NCI-H1417 (cell line): Measurements from ENCODE around the gene PEX3.
"Not testable (repeated sequence)": the region's sequence is repeated elsewhere in the genome, so short reads cannot be mapped to it uniquely, and the experiment has no call there.

ENCODE experiments used
- DNase-seq, 3 experiments: peaks; one replicate each; lab custom pipeline; 2025; lab: John Stamatoyannopoulos, UW

PEX3 gene

DNA sequence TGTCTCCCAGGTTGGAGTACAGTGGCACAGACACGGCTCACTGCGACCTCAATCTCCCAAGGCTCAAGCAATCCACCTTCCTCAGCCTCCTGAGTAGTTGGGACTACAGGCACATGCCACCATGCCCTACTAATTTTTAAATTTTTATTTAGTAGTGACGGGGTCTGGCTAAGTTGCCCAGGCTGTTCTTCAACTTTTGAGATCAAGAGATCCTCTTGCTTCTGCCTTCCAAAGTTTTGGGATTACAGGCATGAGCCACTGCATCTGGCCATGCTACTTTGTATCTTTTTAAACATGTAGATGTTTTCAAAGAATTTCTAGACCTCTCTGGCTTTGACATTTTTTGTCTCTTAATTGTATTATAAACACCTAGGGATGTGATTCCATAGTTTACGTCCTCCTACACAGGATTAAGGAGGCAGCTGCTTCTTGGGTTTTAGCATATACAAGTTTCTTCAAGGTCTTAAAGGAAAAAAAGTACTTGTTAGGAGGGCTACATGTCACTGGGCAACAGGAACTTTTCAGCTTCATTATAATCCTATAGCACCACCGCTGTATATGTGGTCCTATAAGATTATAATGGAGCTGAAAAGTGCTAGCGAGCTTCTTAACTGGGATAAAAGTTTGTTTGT is 1.4 kb upstream of the PEX3 start:
- no peak for DNase-seq

DNA sequence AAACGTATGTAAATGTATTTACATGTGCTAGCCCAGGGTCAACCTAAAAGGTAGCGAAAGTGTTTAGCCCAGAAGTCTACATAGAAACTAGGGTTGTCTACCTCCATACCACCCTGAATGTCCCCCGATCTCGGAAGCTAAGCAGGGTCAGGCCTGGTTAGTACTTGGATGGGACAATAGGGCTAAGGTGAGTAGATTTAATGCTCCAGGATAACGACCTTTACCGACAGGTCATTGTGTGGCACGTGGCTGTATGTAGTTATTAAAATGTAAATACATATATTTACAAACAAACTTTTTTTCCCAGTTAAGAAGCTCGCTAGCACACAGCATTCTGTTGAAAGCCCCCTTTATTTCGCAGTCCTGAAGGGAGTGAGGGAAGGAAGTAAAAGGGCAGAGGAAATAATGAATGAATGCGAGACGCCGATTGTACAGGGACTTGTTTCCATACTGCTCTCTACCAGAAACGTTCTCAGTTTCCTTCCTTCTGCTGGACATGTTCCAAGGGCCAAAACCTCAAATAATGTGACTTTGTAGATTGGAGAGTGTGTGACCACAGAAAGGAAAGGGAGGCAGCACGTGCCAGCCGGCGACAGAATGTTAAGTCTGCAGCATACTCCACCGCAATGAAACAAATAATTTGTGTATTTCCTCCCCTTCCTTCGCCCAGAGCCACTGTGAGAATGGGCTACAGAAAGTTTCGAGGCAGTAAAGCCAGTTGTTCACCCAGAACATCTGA is 722 bp upstream of the PEX3 start:
- DNase-seq, result peak; percentile 37 to 85 (median 63)

DNA sequence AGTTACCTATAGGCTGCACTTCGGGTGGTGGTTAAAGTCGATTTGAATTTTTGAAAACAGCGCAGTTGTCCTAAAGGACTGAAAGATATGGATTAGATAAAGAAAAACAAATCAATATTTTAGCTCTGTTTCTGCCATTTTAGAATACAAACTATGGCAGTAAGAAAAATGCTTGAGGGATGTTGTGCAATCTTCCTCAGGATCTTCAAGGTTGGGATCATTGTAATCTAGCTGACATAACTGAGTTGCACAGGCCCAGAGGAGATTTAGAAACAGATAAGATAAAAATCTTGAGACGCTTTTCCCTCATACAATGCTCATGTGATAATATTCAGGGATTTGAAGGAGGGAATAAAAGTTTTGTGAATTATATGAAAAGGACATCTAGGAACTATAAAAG is 926 bp downstream of the PEX3 start:
- DNase-seq, result no peak

DNA sequence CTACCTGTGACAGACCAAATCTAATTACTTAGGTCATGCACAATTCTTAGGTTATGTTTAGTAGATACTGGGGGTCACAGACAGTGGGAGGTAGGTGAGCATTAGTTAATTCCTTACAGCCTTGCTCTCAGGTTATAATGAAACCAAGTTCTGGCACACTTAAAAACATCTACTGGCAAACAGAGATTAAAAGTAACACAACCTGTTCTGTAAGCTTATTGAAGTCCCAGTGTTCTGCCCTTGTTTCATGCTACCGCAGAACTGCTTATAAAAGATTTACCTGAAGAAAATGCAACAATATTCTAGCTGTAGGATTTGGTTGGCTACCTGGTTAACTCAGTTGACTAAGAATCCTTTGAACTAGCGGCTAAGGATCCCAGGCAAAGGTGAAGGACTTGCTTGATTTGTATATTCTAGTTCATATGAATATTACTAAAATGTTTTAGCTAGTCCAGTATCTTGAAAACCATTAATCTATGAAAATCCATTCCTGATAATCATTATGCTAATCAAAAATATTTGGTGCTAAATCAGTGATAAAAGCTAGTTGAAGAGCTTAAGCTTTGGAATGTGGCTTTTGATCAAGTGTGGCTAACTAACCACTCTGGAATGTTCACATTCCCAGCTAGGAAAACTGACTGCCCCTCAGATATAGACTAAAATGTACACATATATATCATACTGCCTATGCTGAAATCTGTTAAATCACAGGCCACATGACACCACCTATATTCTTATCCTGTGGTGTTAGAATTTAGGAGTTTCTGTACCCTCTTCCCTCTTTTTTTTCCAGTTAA is 7.2 kb downstream of the PEX3 start:
- DNase-seq, result no peak

DNA sequence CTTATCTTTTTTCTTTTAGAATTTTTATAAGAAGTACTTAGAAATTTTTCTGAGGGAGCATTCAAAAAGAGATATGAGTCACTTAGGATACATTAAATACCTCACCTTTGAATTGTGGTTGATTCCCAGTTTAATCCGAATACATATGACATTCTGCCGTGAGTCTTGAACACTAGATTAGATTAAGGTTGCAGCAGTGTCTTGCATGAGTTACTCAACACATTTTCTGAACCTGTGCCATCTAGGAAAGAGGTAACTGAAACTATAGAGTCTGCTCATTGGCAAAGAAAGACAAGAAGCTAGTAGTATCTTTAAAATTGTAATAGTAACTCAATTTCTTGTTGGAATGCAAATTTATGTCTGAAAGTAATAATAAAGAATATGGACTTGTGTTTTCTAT is 14.9 kb downstream of the PEX3 start:
- no peak for DNase-seq

DNA sequence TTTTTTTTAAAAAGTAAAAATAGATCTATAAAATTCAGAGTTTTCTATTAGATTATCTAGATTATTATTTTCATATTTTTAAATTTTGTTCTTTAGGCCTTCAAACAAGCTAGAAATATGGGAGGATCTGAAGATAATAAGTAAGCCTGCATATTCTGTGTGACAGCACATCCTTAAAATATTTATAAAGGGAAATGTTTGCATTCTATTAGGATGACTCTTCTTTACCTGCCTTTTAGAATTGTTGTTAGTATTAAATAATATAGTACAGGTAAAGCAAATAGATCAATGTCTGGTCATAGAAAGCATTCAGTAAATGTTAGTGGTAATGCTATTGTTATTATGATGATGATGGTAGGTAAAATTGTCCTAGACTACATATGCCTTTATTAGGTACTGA is 17.4 kb downstream of the PEX3 start:
- no peak for DNase-seq

DNA sequence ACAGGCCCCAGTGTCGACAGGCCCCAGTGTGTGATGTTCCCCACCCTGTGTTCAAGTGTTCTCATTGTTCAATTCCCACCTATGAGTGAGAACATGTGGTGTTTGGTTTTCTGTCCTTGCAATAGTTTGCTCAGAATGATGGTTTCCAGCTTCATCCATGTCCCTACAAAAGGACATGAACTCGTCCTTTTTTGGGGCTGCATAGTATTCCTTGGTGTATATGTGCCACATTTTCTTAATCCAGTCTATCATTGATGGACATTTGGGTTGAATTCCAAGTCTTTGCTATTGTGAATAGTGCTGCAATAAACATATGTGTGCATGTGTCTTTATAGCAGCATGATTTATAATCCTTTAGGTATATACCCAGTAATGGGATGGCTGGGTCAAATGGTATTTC is 18.2 kb downstream of the PEX3 start:
- DNase-seq, result not testable (repeated sequence)

DNA sequence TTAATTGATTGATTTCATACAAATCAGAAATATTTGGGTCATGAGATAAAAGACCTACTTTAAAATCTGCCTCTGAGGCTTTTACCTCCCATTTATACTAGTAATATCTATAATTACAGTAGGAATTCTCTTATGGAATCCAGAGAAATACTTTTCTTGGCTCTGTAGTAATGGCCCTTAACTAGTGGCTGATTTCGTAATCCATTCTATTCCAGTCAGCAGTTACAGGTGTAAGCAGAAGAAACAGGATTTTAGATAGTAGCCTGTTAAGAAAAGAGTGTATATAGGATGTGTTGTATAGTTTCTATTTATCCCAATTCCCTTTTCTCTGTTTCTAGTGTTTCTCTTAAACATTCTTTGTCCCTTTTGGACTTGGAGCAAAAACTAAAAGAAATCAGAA is 21.2 kb downstream of the PEX3 start:
- DNase-seq, result no peak

DNA sequence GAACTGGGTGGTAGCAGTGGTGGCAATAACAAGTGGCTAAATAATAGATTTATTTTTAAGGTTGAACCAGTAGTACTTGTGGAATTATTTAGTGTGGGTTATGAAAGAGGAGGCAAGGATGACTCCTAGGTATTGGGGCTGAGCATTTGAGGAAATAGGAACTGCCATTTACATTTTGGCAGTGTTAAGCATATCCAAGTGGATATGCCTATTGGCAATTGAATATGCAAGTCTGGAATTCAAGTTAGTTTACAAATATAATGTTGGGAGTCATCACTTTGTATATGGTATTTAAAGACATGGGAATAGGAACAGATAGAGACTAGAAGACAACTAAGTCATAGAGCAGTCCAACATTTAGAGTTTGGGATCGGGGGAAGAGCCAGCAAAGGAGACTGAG is 25.9 kb downstream of the PEX3 start:
- DNase-seq, result no peak

DNA sequence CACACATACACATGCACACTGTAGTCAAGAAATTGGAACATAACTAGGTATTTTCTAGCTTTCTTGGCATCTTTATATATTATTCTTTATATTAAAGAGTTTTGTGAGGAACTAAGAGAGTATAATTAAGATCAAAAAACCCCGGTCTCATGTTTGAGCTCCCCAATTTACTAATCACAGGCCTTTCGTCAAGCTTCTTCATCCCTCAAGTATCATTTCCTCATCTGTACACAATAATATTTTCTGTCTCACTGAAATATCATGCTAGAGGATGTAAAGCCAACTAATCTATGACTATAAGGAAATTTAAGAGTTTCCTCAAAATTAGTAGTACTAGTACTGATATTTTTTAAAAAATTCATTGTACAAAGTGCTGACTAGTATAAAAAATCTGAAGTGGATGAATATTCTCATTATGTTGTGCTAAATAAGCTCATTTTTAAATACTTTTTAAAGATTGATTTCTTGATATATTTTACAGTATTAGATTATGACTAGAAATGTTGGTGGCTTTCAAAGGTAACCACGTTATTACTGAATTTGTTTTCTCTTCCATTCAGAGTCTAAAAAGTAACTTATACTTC is 28.0 kb downstream of the PEX3 start:
- DNase-seq, result no peak

DNA sequence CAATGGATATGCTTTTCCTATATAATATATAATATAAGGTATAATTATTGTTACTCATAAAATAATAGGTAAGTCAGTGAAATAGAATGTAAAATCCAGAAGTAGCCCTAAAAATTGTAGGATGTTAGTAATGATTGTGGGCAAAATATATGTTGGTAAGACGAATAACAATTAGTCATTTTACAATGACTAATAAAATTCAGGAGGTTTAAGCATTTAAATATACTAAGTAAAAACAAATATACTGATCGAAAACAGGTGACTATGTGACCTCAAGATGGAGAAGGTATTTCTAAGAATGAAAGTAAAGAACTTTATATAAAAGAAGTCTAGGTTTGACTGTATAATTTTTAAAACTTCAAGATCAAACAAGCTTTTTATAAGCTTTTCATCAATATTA is 32.0 kb downstream of the PEX3 start:
- DNase-seq, result no peak

DNA sequence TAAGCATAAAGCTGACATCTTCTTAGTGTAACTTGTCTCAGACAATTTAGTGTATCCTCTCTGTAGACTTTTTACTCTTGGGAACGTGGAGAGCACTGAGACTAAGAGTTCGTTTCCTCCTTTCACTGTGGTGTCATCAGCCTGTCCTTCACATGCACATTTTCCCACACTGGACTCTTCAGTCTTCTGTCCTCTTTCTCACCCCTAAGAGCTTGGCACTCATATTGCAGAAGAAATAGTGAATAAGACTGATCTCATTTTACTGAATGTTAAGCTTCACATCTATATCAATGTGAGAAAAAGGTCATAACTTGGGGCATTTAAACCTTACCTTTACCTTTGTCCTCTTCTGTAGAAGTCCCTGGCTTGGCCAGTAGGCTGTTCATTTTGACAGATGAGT is 35.4 kb downstream of the PEX3 start:
- DNase-seq, result no peak

DNA sequence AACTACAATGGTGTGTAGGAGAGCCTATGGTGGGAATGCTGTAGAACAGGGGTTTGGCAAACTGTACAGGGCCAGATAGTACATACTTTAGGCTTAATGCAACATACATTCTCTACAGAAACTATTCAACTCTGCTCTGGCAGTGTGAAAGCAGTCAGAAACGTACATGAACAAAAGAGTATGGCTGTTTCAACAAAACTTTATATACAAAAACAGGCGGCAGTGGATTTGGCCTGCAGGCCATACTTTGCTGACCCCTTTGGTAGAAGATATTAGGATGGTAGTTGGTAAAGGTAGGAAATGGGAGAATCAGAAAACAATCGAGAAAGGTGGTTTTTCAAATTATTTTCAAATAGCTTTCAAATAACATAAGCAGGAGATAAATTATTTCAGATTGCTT is 36.1 kb downstream of the PEX3 start:
- no peak for DNase-seq

DNA sequence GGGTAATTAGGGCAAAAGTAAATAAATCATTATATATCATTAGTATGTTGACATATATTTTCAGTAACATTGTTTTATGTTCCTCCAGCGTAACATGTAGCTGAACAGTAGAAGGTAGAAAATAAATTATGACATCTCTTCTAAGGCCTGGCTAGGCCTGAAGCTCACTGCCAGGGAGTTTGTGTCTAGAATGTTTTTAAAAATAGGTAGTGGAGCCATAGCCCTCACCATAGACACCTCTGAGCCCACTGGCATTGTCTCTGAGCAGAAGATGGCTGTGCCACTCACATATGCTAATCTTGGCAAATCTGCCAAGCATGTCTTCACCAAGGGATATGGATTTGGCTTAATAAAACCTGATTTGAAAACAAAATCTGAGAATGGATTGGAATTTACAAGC is 39.6 kb downstream of the PEX3 start:
- no peak for DNase-seq

DNA sequence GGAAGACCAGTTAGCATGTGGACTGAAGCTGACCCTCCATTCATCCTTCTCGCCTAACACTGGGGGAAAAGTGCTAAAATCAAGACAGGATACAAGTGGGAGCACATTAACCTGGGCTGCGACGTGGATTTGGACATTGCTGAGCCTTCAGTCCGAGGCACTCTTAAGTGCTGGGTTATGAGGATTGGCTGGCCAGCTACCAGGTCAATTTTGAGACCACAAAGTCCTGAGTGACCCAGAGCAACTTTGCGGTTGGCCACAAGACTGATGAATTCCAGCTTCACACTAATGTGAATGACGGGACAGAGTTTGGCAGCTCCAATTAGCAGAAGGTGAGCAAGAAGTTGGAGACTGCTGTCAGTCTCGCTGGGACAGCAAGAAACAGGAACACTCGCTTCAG is 40.2 kb downstream of the PEX3 start:
- no peak for DNase-seq

DNA sequence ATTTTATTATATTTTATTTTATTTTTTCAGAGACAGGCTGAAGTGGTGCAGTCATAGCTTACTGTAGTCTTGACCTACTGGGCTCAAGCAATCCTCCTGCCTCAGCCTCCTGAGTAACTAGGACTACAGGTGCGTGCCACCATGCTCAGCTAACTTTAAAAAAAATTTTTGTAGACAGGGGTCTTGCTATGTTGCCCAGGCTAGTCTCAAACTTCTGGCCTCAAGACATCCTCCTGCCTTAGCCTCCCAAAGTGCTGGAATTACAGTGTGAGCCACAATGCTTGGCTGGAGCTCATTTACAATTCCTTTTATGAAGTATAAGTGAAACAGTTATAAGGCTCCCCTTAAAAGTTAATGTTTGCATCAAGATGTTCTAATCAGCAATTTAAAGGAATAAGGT is 46.4 kb downstream of the PEX3 start:
- DNase-seq, result no peak

DNA sequence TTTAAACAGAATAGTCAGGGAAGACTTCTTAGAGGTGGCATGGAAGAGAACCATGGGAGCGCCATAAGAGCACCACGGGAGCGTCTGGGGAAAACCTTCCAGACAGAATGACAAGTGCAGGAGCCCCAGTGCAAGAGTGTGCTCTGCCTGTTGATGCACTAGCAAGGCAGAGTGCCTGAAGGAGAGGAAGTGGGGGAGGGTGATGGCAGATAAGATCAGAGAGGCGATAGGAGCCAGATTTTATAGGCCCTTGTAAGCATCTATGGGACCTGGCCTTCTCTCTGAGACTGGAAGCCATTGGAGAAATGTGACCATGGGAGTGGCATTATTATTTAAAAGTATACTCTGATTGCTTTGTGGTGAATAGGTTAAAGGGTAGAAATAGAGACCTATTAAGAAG is 47.8 kb downstream of the PEX3 start:
- DNase-seq, result no peak

DNA sequence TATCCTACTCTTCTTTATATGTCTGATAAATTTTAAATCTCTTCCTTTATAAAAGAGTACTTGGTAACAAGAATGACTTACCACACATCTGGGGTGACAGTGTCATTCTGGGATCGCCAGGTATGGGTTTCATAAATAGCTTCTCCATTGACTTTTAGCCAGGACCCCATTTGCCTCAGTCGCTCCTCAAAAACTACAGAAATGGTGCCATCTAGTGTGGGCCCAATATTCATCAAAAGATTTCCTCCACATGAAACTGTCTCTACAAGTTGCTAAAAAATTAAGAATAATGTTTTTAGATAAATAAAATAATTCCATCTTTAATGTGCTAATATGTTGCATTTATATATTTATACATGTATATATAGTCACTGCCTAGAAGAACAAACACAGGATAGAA is 51.2 kb downstream of the PEX3 start:
- peak in 1 of 3 experiments; percentile 16 for DNase-seq

DNA sequence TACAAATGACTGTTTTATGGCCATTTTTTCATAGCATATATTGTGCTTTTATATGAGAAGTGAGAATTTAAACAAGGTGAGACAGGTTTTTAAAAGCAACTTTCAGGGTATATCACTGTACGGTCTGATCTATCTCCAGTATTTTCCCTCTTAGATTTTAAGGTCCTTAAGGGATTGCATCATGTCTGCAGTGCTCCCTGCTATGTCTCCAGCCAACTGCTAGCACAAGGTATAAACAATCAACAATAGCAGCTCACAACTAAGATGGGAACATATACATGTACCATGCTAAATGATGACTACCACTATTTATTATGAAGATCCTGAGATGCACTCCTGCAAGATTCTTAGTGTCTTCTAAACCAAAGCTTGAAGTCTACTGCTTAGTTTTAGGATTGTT is 53.8 kb downstream of the PEX3 start:
- no peak for DNase-seq

DNA sequence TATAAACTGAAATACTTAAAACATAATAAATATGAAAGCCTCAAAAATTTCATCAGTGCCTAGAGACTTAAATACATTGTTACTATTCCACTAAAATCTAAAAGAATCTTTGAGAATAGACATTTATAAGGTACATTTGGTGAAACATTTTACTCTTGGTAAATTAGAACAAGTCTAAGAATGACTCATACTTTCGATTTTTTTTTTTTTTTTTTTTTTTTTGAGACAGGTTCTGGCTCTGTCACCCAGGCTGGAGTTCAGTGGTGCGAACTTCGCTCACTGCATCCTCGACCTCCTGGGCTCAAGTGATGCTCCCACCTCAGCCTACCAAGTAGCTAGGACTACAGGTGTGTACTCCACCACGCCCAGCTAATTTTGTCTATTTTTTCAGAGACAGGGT is 54.5 kb downstream of the PEX3 start:
- DNase-seq, result no peak

DNA sequence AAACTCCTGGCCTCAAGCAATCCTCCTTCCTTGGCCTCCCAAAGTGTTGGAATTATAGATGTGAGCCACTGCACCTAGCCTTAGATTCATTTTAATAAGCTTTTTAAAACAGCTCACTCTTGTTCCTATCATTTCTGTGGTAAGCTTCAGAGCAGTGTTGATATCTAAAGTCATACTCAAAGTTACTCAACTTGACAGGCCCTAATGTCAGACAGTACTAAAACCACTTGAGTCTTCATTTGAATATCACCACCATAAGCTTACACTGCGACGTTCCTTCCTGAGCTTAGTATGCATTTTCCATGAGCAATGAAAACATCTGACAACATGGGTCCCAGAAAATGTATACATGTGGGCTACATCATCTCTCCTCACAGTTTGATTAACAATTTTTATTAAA is 54.9 kb downstream of the PEX3 start:
- DNase-seq, result no peak

DNA sequence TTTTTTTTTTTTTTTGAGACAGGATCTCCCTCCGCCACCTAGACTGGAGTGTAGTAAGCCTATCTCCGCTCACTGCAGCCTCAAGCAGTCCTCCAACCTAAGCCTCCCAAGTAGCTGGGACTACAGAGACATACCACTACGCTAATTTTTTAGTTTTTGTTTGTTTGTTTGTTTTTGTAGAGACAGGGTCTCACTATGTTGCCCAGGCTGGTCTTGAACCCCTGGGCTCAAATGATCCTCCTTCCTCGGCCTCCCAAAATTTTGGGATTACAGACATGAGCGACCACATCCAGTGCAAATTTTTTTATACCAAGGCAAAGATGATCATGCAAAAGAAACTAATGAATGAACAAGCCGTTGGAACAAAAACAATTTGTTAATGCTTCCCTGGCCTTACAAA is 55.6 kb downstream of the PEX3 start:
- no peak for DNase-seq

DNA sequence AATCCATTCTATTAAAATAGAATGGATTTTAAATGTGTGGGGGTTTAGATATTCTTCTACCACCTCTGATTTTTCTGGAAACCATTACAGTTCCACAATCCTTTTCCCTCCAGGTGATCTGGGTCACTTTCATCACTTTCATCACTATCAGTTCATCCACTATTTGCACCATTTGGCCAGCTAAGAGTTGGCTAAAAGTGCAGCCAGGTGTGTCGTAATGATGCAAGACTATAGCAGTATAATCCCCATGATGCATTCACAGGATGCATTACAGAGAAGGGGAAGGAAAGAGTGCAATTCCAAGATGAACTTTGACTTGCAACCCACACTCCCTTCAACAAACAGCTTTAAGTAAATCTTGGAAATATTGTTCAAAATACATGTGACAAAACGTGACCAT is 56.0 kb downstream of the PEX3 start:
- DNase-seq, result no peak
